BLaER1 (cell line): ENCODE measurements around the gene CCM2L.

ENCODE experiments used
- H3K27ac ChIP-seq: shearing (Covaris generic); formaldehyde crosslinking; 2 replicates; pipeline ENCODE4 v1.8.1; 2022
- H3K27me3 ChIP-seq: shearing (Covaris generic); formaldehyde crosslinking; 2 replicates; pipeline ENCODE4 v1.8.1; 2022
- H3K36me3 ChIP-seq: shearing (Covaris generic); formaldehyde crosslinking; 2 replicates; pipeline ENCODE4 v1.8.1; 2022
- H3K4me1 ChIP-seq: shearing (Covaris generic); formaldehyde crosslinking; 2 replicates; pipeline ENCODE4 v1.8.1; 2022
- H3K4me2 ChIP-seq: shearing (Covaris generic); formaldehyde crosslinking; 2 replicates; pipeline ENCODE4 v1.8.1; 2022
- H3K4me3 ChIP-seq: shearing (Covaris generic); formaldehyde crosslinking; 2 replicates; pipeline ENCODE4 v1.8.1; 2022
- H3K9ac ChIP-seq: shearing (Covaris generic); formaldehyde crosslinking; 2 replicates; pipeline ENCODE4 v1.8.1; 2022
- H3K9me3 ChIP-seq: shearing (Covaris generic); formaldehyde crosslinking; 2 replicates; pipeline ENCODE4 v1.8.1; 2022
- H4K20me1 ChIP-seq: shearing (Covaris generic); formaldehyde crosslinking; 2 replicates; pipeline ENCODE4 v1.8.1; 2022
- Cebpa-rat ChIP-seq: shearing (Covaris generic); IDR thresholded peaks from 2 replicates; pipeline ENCODE4 v1.8.1; 2022

Gene CCM2L

DNA sequence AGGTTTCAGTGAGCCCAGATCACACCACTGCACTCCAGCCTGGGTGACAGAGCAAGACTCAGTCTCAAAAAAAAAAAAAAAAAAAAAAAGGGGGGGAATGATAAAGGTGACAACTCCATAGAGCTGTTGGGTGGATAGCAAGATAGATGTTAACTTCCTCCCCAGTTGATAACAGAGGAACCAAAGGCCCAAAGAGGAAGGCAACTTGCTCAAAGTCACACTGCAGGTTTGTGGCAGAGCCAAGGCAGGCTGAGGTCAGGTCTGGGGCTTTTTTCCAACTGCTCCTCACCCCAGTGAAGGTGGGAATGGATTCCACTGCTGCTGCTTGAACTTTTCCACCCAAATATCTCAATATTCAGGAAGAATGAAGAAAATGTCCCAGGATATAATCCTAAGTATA is 68.6 kb downstream of the CCM2L start:
- Histone ChIP-seq H3K9ac (no peak overlapping the region), H3K4me1 (peaks cover 42% of the 10 kb centered on the region), H3K9me3 (no peaks in the 10 kb centered on the region), H3K27ac (no peak overlapping the region), H4K20me1 (no peaks in the 10 kb centered on the region), H3K27me3 (no peaks in the 10 kb centered on the region), H3K36me3 (no peaks in the 10 kb centered on the region), H3K4me3 (no peak overlapping the region), H3K4me2 (peak overlapping the region; percentile 11; the same call in 1 of the 2 replicates)
- TF ChIP-seq Cebpa-rat = no peak

DNA sequence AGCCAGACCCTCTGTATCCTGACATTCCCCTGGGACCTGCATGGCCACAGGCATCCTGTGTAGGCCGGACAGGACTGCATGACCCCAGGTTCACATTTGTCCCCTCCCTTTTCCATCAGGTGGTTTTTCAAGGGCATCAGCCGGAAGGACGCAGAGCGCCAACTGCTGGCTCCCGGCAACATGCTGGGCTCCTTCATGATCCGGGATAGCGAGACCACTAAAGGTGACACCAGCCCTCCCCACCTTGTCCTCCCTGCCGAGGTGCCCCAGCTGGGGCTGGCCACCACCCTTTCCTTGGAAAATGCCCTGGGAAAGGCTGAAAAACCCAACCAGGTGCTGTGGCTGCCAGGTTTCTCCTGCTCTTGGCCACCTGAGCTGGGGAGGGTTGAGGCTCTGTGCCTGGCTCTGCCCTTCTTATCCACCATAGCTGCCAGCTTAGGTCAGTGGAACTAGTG is 69.4 kb downstream of the CCM2L start:
- Histone ChIP-seq H4K20me1 (no peaks in the 10 kb centered on the region), H3K36me3 (no peaks in the 10 kb centered on the region), H3K27me3 (no peaks in the 10 kb centered on the region), H3K9ac (no peak overlapping the region), H3K4me3 (no peak overlapping the region), H3K4me1 (peaks cover 42% of the 10 kb centered on the region), H3K27ac (no peak overlapping the region), H3K9me3 (no peaks in the 10 kb centered on the region), H3K4me2 (peak overlapping the region; percentile 11)
- TF ChIP-seq Cebpa-rat = no peak

DNA sequence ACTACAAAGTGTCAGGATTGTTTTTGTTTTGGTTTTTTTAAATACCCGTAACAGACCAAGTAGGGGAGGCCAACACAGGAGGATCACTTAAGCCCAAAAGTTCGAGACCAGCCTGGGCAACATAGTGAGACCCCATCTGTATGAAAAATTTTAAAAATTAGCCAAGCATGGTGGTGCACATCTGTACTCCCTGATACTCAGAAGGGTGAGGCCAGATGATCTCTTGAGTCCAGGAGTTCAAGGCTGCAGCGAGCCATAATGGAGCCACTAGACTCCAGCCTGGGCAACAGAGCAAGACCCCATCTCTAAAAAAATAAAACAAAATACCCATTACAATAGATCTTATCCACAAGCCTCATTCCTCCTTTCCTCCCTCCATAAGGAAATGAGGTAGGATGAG is 70.5 kb downstream of the CCM2L start:
- H3K36me3 ChIP-seq = no peaks in the 10 kb centered on the region
- H3K4me2 ChIP-seq = no peak overlapping the region
- peaks cover 47% of the 10 kb centered on the region for H3K4me1 ChIP-seq
- no peak overlapping the region for H3K9ac ChIP-seq
- TF ChIP-seq Cebpa-rat = no peak
- no peaks in the 10 kb centered on the region for H3K27me3 ChIP-seq
- H3K4me3 ChIP-seq = no peak overlapping the region
- no peaks in the 10 kb centered on the region for H4K20me1 ChIP-seq
- H3K27ac ChIP-seq = no peak overlapping the region
- H3K9me3 ChIP-seq = no peaks in the 10 kb centered on the region
